HCT116 (cell line): ENCODE results near the gene MBTPS2.

ENCODE experiments used
- CTCF ChIP-seq, 3 experiments: fragments of 200-600 bp in 1 of 3; sonication (generic) in 1 of 3; IDR thresholded peaks in 2 of 3; conservative IDR thresholded peaks in 1 of 3; 2 replicates each; pipeline ENCODE4 v1.5.1; 2012 to 2017; ENCODE audit warnings: low read depth in 2 of 3, low read length in 2 of 3, antibody characterized with exemption in 1 of 3, borderline replicate concordance in 1 of 3, control low read depth in 1 of 3, mild to moderate bottlenecking in 1 of 3, mixed read lengths in 1 of 3, mixed run types in 1 of 3, moderate library complexity in 1 of 3; ENCODE audit not compliant: insufficient read depth in 1 of 3
- EZH2phosphoT487 ChIP-seq: fragments of 200-600 bp; IDR thresholded peaks from 2 replicates; pipeline ENCODE4 v1.6.1; 2018; ENCODE audit warnings: antibody characterized with exemption, borderline replicate concordance
- SIN3A ChIP-seq: IDR thresholded peaks from 2 replicates; pipeline ENCODE4 v1.6.1; 2012; ENCODE audit warnings: low read depth
- SP1 ChIP-seq: IDR thresholded peaks from 2 replicates; pipeline ENCODE4 v1.6.1; 2012; ENCODE audit warnings: low read depth
- SRF ChIP-seq: IDR thresholded peaks from 2 replicates; pipeline ENCODE4 v1.6.1; 2012; ENCODE audit warnings: low read depth
- TCF7L2 ChIP-seq: IDR thresholded peaks from 2 replicates; pipeline ENCODE4 v1.7.0; 2011; ENCODE audit warnings: borderline replicate concordance, inconsistent platforms; ENCODE audit not compliant: insufficient read depth, insufficient read length; ENCODE audit errors: extremely low read depth
- YY1 ChIP-seq: IDR thresholded peaks from 2 replicates; pipeline ENCODE4 v1.6.1; 2011; ENCODE audit warnings: low read length, low read depth, moderate library complexity, mild to moderate bottlenecking; ENCODE audit not compliant: insufficient replicate concordance; ENCODE audit errors: extremely low read depth
- ZFX ChIP-seq: fragments of 450-650 bp; IDR thresholded peaks from 2 replicates; pipeline ENCODE4 v1.6.1; 2017

DNA sequence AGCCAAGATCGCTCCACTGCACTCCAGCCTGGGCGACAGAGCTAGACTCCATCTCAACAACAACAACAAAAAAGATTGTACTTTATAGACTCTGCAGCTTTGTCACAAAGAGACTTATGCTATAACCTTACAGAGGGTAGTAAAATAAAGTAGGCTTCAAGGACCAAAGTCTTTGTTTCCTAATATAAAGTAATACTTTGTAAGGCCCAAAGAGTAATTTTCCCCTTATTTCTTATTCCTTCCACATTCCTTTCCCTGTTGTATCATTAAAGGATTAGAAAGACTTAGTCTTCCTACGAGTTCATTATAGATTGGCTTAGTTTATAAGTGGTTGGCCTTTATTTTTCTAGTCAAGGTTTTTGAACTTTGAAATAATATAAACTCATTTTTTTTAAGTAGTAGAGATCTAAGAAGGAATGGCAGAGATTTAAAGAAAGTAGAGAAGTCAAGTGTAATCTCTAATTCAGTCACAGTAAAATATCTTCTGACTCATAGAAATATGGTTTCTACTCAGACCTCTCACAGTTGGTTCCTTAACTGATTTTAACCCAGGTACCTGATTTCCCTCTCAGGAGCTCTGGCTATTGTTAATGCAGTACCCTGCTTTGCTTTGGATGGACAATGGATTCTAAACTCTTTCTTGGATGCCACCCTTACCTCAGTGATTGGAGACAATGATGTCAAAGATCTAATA, 42.6 kb downstream of the MBTPS2 start:
- TF ChIP-seq SRF: no peak
- no peak for TF ChIP-seq EZH2phosphoT487
- no peak for TF ChIP-seq CTCF (IDR thresholded peaks at IDR 0.05 in 2 of 3, conservative IDR thresholded peaks at IDR 0.05 in 1 of 3; ENCODE audit: borderline replicate concordance in 1 of 3, insufficient read depth in 1 of 3, low read depth in 2 of 3, low read length in 2 of 3)
- TF ChIP-seq SIN3A: no peak
- TF ChIP-seq SP1: no peak
- TF ChIP-seq TCF7L2: no peak
- no peak for TF ChIP-seq YY1
- TF ChIP-seq ZFX: no peak
